Activated naive CD4-positive, alpha-beta T cell treated with Interleukin-2 at 50 U/mL for 16 hours (primary cell): ENCODE measurements around the gene STIM2.
"Not testable (repeated sequence)": the region's sequence is repeated elsewhere in the genome, so short reads cannot be mapped to it uniquely, and the experiment has no call there.

Experiments used
- DNase-seq: peaks from one replicate; pipeline ENCODE4 v3.0.0-alpha.2; 2020

STIM2 gene

GRCh38 chr4:27005905-27006590 is 145.4 kb downstream of the STIM2 start:
- no peak for DNase-seq

GRCh38 chr4:27006646-27007045 is 146.0 kb downstream of the STIM2 start:
- DNase-seq: no peak

GRCh38 chr4:27007507-27007906 is 146.9 kb downstream of the STIM2 start:
- no peak for DNase-seq

- no peak for DNase-seq
These were observed 148.0 kb downstream of the STIM2 start for GRCh38 chr4:27008679-27009078.

GRCh38 chr4:27009539-27009938 is 148.9 kb downstream of the STIM2 start:
- DNase-seq: no peak

- peak; percentile 66 for DNase-seq
These were observed 149.8 kb downstream of the STIM2 start for GRCh38 chr4:27010334-27010940.

- no peak for DNase-seq
These were observed 150.8 kb downstream of the STIM2 start for GRCh38 chr4:27011401-27011800.

- DNase-seq: no peak
These were observed 152.4 kb downstream of the STIM2 start for GRCh38 chr4:27013012-27013411.

- DNase-seq: no peak
These were observed 155.9 kb downstream of the STIM2 start for GRCh38 chr4:27016551-27016950.

- no peak for DNase-seq
These were observed 157.0 kb downstream of the STIM2 start for GRCh38 chr4:27017623-27018022.

- no peak for DNase-seq
These were observed 157.4 kb downstream of the STIM2 start for GRCh38 chr4:27018076-27018475.

- no peak for DNase-seq
These were observed 158.3 kb downstream of the STIM2 start for GRCh38 chr4:27018910-27019309.

- DNase-seq: no peak
These were observed 159.1 kb downstream of the STIM2 start for GRCh38 chr4:27019766-27020165.

GRCh38 chr4:27020203-27020602 is 159.6 kb downstream of the STIM2 start:
- DNase-seq: no peak

- no peak for DNase-seq
These were observed 160.0 kb downstream of the STIM2 start for GRCh38 chr4:27020603-27021002.

- DNase-seq: no peak
These were observed 162.3 kb downstream of the STIM2 start for GRCh38 chr4:27022963-27023362.

GRCh38 chr4:27023366-27023765 is 162.7 kb downstream of the STIM2 start:
- DNase-seq: no peak

- DNase-seq: no peak
These were observed 164.2 kb downstream of the STIM2 start for GRCh38 chr4:27024805-27025204.

GRCh38 chr4:27027428-27027827 is 166.8 kb downstream of the STIM2 start:
- no peak for DNase-seq

GRCh38 chr4:27035127-27035526 is 174.5 kb downstream of the STIM2 start:
- not testable (repeated sequence) for DNase-seq

GRCh38 chr4:27040356-27040755 is 179.7 kb downstream of the STIM2 start:
- DNase-seq: no peak

GRCh38 chr4:27042411-27042810 is 181.8 kb downstream of the STIM2 start:
- DNase-seq: no peak

GRCh38 chr4:27043200-27043599 is 182.6 kb downstream of the STIM2 start:
- DNase-seq: no peak

- DNase-seq: no peak
These were observed 186.2 kb downstream of the STIM2 start for GRCh38 chr4:27046851-27047250.
